GM18858 (cell line): ENCODE data around the gene INO80C.

Experiments
- ATAC-seq: cut with Tn5 transposase; IDR thresholded peaks from one replicate; pipeline ENCODE4 v1.9.1; 2021; ENCODE audit not compliant: unreplicated experiment

The INO80C gene

DNA sequence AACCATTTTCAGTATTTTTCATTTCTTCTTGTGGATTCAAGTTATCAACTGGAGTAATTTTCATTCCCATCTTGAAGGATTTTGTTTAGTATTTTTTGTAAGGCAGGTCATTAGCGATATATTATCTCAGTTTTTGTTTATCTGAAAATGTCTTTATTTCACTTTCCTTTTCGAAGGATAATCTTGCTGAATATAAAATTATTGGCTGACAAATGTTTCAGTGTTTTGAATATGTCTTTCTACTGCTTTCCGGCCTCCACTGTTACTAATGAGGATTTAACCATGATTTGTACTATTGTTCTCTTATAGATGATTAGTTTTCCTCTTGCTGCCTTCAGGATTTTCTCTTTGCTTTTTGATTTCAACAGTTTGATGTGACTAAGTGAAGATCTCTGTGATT lies 62.4 kb downstream of the INO80C start:
- ATAC-seq, result no peak

GRCh38 chr18:35432565-35433001 lies 65.2 kb downstream of the INO80C start:
- no peak for ATAC-seq

- ATAC-seq, result no peak
Measured at GRCh38 chr18:35431374-35431741, 66.4 kb downstream of the INO80C start.

DNA sequence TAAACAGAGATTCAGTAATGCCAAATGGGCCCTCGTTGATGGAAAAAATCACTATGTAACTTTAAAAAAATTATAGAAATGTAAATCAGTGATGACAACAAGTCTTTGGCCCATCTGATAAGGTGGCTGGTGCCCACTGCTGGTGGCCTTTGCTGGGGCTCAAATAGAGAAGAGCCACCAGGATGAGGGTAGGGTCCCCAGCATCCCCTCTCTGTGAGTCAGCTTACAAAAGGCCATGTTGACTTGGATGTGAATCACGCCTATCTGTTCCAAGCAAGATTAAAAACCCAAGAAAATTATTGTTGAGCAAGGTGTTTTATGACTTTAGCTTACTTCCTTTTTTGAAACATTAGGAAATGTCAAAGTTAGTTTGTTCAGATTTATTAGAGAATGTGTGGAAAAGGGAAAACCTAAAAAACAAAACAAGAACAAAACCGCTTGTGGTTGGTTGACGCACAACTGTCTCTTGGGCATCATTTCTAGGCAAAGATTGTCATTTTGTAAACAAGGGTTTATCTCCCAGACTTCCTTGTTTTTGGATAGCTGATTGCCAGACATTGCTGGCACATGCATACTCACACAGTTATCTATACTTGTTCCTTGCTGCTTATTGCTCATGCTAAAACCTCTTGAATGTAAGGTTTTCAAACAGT lies 66.9 kb downstream of the INO80C start:
- no peak for ATAC-seq

DNA sequence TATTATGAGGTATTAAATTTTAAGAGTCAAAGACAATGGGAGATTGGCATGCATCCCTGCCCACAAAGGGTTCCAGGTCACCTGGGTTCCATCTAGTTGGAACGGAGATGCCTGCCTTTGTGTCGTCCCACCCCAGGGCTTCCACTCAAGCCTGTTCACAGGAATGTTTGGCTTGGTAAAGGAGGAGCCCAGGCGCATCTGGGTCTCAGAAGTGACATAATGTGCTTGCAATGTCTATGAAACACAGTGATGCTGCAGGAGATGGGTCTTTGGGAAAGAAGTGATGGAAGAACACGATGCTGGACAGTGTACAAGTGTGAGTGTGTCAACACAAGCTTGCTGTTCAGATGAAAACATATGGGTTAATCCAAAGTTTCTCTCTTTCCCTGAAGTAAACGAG lies 71.0 kb downstream of the INO80C start:
- no peak for ATAC-seq

DNA sequence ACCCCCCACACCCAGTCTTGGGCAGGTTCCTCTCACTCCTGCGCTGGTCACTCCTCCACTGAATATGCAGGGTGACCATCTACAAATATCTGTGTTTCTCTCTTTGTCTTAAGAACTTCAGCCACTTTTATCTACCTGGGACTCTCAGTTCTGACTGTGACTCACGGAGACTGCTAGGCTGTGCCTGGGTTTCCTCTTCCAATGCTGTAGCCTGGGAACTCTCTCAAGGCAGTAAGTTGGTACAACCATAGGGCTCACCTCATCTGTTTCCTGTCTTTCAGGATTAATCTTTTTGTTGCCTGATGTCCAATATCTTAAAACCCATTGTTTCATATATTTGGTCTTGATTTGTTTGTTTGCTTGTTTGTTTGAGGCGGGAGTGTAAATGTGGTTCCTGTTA lies 73.4 kb downstream of the INO80C start:
- ATAC-seq, result no peak

GRCh38 chr18:35422237-35422636 lies 75.5 kb downstream of the INO80C start:
- no peak for ATAC-seq

DNA sequence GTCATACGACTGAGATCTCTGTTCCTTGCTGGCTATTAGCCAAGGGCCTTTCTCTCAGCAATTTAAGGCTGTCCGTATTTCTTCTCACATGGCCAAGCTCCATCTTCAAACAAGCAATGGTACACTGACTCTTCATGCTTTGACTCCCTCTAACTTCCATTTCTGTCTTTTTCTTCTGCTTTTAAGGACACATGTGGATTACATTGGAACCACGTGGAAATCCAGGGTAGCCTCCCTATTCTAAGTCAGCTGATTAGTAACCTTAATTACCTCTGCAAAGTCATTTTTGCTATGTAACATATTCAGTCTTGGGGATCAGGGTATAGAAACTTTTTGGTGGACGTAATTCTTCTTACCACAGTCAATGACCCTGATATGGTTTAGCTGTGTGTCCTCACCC lies 79.2 kb downstream of the INO80C start:
- no peak for ATAC-seq
